ENCODE measurements around the gene FAM181A. TPM values are rescaled to one million over a fixed set of nuclear protein-coding genes. Genes with fewer than 3 reads are reported as not detected.

The FAM181A gene
- not detected for total RNA-seq
- not detected for polyA plus RNA-seq

DNA sequence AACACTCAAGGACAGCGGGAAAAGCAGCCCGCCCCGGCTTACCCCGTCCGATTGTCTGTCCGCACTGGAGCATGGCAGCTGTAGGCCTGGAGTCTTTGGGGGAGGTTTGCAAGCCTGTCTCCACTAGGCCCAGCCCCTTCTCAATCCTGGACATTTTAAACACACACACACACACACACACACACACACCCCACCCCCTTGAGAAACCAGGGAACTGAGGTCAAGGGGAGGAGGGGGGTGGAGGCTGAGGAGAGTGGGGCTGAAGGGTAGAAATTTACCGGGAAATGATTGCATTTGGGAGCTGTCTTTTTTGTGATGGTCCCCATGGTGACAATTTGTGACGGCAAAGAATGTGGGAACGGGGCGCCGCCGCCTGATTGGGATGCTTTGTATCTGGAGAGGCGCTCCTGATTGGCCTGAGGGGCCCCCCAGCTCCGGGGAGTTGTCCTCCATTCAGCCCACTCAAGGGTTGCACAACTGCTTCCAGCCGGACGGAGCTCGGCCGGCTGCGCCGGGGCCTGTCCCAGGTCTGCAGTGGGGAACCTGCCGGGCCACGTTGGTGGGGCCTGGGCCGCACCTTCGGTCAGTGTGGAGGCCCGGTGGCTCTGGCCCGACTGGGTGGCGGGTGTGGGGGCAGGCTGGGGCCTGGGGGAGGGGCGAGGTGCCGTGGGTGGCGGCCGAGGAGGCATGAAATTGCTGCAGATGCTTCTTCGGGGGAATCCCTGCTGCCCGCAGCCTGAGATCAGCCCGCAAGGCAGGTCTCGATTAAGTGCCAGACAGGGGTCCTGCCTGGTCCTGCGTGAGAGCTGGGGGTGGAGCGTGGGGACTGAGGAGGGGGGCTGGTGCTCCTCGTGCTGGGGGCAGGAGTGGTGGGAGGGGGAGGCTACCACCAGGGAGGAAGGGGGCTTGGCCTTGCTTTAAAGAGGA is at the start of gene FAM181A:
Gene FAM181A (plus strand): TSS at position 472 of the 927 bp plus-strand sequence. CDS start 942 bp downstream, outside the sequence.
- Mint-ChIP-seq H3K9me3 (no peaks in the 10 kb centered on the region), H3K4me1 (no peaks in the 10 kb centered on the region), H3K27ac (peak within 1 kb of the TSS in 1 of 8 donors; percentile 47), H3K36me3 (peaks cover 0 to 9% (median 0%) of the 10 kb centered on the region in 3 donors), H3K4me3 (no peak within 1 kb of the TSS), H3K27me3 (no peaks in the 10 kb centered on the region)
- DNase-seq = no peak
- no peak within 1 kb of the TSS for H3K4me3 ChIP-seq (ENCODE audit: low read length)
- H3K36me3 ChIP-seq (ENCODE audit: insufficient read depth, low read length) = no peaks in the 10 kb centered on the region
- ChIA-PET CTCF (interaction anchor here (1.3 kb wide), 1 partner anchor 12 kb away, joined by 4 read pairs; no protein-coding TSS in a partner anchor), POLR2A (no interaction called here)
- H3K27ac ChIP-seq (ENCODE audit: low read depth, low read length) = no peak within 1 kb of the TSS
- no peaks in the 10 kb centered on the region for H3K27me3 ChIP-seq (ENCODE audit: insufficient read depth, low read length, poor library complexity, severe bottlenecking)
- H3K9me3 ChIP-seq (ENCODE audit: low read length) = no peaks in the 10 kb centered on the region
- H3K4me1 ChIP-seq (ENCODE audit: insufficient read depth, low read length) = no peaks in the 10 kb centered on the region

DNA sequence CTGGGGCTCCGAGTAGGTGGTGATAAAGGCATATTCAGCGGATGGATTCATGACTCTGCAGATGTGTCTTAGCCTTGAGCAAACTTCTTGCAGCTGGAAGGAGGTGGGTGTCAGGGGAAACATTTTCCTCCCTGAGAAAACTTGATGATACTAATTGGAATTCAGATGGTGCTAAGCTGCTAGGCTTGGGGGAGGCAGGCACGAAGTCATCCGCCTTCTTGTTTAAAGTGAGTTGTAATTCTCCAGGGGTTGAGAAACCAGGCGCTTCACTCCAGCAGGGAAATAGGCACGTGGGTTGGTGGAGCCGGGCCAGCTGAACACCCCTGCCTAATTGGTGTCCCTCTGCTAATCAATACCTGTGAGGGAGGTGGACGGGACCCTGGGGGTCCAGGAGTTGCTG is 48.9 kb upstream of the FAM181A start:
- no peak overlapping the region for H3K4me3 ChIP-seq (ENCODE audit: low read length)
- no peaks in the 10 kb centered on the region for H3K27me3 ChIP-seq (ENCODE audit: insufficient read depth, low read length, poor library complexity, severe bottlenecking)
- Mint-ChIP-seq H3K27me3 (peaks cover 26 to 38% of the 10 kb centered on the region in 2 donors), H3K36me3 (peaks cover 0 to 6% (median 0%) of the 10 kb centered on the region in 3 donors), H3K4me3 (no peak overlapping the region), H3K4me1 (peaks cover 0 to 5% (median 3%) of the 10 kb centered on the region in 3 donors), H3K27ac (peak overlapping the region in 1 of 8 donors; percentile 73), H3K9me3 (peaks cover 0 to 9% (median 2%) of the 10 kb centered on the region in 5 donors)
- no peaks in the 10 kb centered on the region for H3K4me1 ChIP-seq (ENCODE audit: insufficient read depth, low read length)
- DNase-seq = no peak
- ChIA-PET POLR2A (no interaction called here), CTCF (no interaction called here)
- H3K27ac ChIP-seq (ENCODE audit: low read depth, low read length) = no peak overlapping the region
- H3K36me3 ChIP-seq (ENCODE audit: insufficient read depth, low read length) = no peaks in the 10 kb centered on the region
- no peaks in the 10 kb centered on the region for H3K9me3 ChIP-seq (ENCODE audit: low read length)

DNA sequence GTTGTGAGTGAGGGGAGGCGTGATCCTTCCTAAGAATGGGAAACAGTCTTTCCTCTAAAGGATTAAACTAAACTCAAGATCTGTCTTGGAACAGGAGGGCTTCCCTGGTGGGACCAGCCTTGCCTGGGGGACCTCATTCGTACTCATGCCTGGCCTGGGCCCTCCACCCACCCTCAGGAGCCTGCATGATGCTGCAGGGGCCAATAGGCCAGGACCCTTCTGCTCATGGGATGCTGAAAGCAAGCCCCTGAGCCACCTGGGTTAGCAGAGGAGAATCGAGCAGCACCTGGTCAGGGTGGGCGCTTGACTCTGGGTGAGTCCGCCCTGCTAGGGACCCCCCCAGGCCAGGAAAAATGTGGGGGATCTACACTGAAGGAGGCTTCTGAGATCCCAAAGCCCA is 48.3 kb upstream of the FAM181A start:
- peaks cover 0 to 6% (median 0%) of the 10 kb centered on the region in 3 donors for H3K36me3 Mint-ChIP-seq
- H3K4me1 Mint-ChIP-seq = peaks cover 0 to 5% (median 3%) of the 10 kb centered on the region in 3 donors
- POLR2A ChIA-PET = no interaction called here
- no peaks in the 10 kb centered on the region for H3K9me3 ChIP-seq (ENCODE audit: low read length)
- H3K27ac Mint-ChIP-seq = no peak overlapping the region
- no peak overlapping the region for H3K4me3 ChIP-seq (ENCODE audit: low read length)
- no peak overlapping the region for H3K27ac ChIP-seq (ENCODE audit: low read depth, low read length)
- no peaks in the 10 kb centered on the region for H3K27me3 ChIP-seq (ENCODE audit: insufficient read depth, low read length, poor library complexity, severe bottlenecking)
- no peaks in the 10 kb centered on the region for H3K4me1 ChIP-seq (ENCODE audit: insufficient read depth, low read length)
- H3K27me3 Mint-ChIP-seq = peaks cover 21 to 34% of the 10 kb centered on the region in 2 donors
- CTCF ChIA-PET = no interaction called here
- no peaks in the 10 kb centered on the region for H3K36me3 ChIP-seq (ENCODE audit: insufficient read depth, low read length)
- H3K4me3 Mint-ChIP-seq = no peak overlapping the region
- no peak for DNase-seq
- peaks cover 0 to 9% (median 2%) of the 10 kb centered on the region in 5 donors for H3K9me3 Mint-ChIP-seq

GRCh38 chr14:93879362-93879983 is 47.7 kb upstream of the FAM181A start:
- H3K36me3 ChIP-seq (ENCODE audit: insufficient read depth, low read length) = no peaks in the 10 kb centered on the region
- CTCF ChIA-PET = no interaction called here
- H3K4me1 ChIP-seq (ENCODE audit: insufficient read depth, low read length) = no peaks in the 10 kb centered on the region
- Mint-ChIP-seq H3K27me3 (peaks cover 18 to 28% of the 10 kb centered on the region in 2 donors), H3K4me1 (peaks cover 0 to 5% (median 3%) of the 10 kb centered on the region in 3 donors), H3K36me3 (peaks cover 0 to 6% (median 0%) of the 10 kb centered on the region in 3 donors), H3K4me3 (no peak overlapping the region), H3K27ac (no peak overlapping the region), H3K9me3 (peaks cover 0 to 9% (median 2%) of the 10 kb centered on the region in 5 donors)
- POLR2A ChIA-PET = no interaction called here
- H3K9me3 ChIP-seq (ENCODE audit: low read length) = no peaks in the 10 kb centered on the region
- H3K27me3 ChIP-seq (ENCODE audit: insufficient read depth, low read length, poor library complexity, severe bottlenecking) = no peaks in the 10 kb centered on the region
- H3K27ac ChIP-seq (ENCODE audit: low read depth, low read length) = no peak overlapping the region
- DNase-seq = no peak
- H3K4me3 ChIP-seq (ENCODE audit: low read length) = no peak overlapping the region

DNA sequence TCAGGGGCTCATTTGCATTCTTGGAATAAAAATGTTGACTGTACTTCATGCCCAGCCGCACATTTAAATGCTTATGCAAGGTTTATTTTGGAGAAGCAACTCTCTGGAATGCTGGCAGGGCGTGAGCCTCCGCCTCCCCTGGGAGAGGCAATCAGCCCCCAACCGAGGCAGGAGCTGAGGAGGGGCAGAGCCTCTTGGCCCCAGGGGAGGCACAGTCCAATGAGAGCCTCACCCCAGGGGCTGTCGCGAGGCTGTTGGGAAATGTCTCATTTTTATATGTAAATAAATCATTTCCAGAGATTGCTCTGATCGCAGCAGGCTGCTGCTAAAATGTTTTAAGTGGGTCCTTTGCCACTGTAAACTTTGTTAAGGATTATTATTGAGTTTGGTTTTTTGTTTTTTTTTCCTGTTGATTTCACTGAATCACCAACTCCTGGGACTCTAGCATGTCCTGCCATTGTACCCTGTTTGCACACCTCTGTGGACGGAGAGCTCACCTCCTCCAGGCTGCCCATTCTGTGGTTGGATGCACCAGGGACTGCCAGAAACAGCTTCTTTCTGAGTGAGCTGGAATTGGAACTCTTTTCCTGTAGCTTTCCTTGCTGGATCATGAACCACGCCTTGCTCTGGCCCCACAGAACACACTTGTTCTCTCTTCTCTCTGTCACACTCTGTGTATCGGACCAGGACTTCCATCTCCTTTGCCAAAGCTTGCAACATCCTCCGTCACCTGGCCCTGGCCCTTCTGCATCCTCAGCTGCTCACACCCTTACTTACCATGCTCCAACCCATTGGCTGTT is 46.9 kb upstream of the FAM181A start:
- H3K27ac Mint-ChIP-seq = no peak overlapping the region
- H3K4me1 ChIP-seq (ENCODE audit: insufficient read depth, low read length) = no peaks in the 10 kb centered on the region
- H3K27me3 ChIP-seq (ENCODE audit: insufficient read depth, low read length, poor library complexity, severe bottlenecking) = no peaks in the 10 kb centered on the region
- H3K36me3 Mint-ChIP-seq = peaks cover 0 to 6% (median 0%) of the 10 kb centered on the region in 3 donors
- H3K27me3 Mint-ChIP-seq = peaks cover 24 to 28% of the 10 kb centered on the region in 2 donors
- no peak overlapping the region for H3K4me3 ChIP-seq (ENCODE audit: low read length)
- no peak overlapping the region for H3K27ac ChIP-seq (ENCODE audit: low read depth, low read length)
- H3K4me1 Mint-ChIP-seq = peaks cover 6 to 12% (median 9%) of the 10 kb centered on the region in 3 donors
- no peaks in the 10 kb centered on the region for H3K36me3 ChIP-seq (ENCODE audit: insufficient read depth, low read length)
- POLR2A ChIA-PET = no interaction called here
- H3K9me3 ChIP-seq (ENCODE audit: low read length) = no peaks in the 10 kb centered on the region
- DNase-seq = no peak
- no peak overlapping the region for H3K4me3 Mint-ChIP-seq
- peaks cover 0 to 12% (median 2%) of the 10 kb centered on the region in 5 donors for H3K9me3 Mint-ChIP-seq
- CTCF ChIA-PET = no interaction called here

DNA sequence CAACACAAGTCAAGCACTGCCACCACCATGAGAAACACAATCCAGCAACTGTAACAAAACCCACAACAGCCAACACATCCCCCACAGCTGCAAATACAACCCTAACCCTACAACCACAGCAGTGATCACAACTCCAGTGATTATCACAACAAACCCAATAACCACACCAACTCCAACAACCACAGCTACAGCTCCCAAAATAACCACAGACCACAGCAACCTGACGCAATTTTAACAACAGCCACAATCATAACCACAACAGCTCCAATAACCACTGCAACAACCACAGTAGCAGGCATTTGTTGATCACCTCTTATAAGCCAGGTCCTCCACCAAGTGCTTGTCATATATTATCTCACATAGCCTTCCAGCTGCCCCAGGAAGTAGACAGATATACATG is 42.2 kb upstream of the FAM181A start:
- Histone ChIP-seq H3K36me3 (ENCODE audit: insufficient read depth, low read length) (no peaks in the 10 kb centered on the region), H3K27me3 (ENCODE audit: insufficient read depth, low read length, poor library complexity, severe bottlenecking) (no peaks in the 10 kb centered on the region), H3K4me3 (ENCODE audit: low read length) (no peak overlapping the region), H3K4me1 (ENCODE audit: insufficient read depth, low read length) (no peaks in the 10 kb centered on the region), H3K27ac (ENCODE audit: low read depth, low read length) (no peak overlapping the region), H3K9me3 (ENCODE audit: low read length) (no peaks in the 10 kb centered on the region)
- H3K4me1 Mint-ChIP-seq = peaks cover 6 to 7% (median 6%) of the 10 kb centered on the region in 3 donors
- DNase-seq = no peak
- POLR2A ChIA-PET = no interaction called here
- H3K27me3 Mint-ChIP-seq = peaks cover 17 to 29% of the 10 kb centered on the region in 2 donors
- H3K36me3 Mint-ChIP-seq = peaks cover 0 to 6% (median 0%) of the 10 kb centered on the region in 3 donors
- H3K9me3 Mint-ChIP-seq = peaks cover 4 to 16% (median 9%) of the 10 kb centered on the region in 5 donors
- H3K27ac Mint-ChIP-seq = peak overlapping the region in 2 of 8 donors; percentile 1 to 21
- H3K4me3 Mint-ChIP-seq = no peak overlapping the region
- CTCF ChIA-PET = no interaction called here

- H3K27me3 ChIP-seq (ENCODE audit: insufficient read depth, low read length, poor library complexity, severe bottlenecking) = no peaks in the 10 kb centered on the region
- Mint-ChIP-seq H3K27me3 (peaks cover 18 to 45% of the 10 kb centered on the region in 2 donors), H3K9me3 (peaks cover 2 to 10% (median 6%) of the 10 kb centered on the region in 5 donors), H3K36me3 (no peaks in the 10 kb centered on the region), H3K27ac (no peak overlapping the region), H3K4me3 (no peak overlapping the region), H3K4me1 (peaks cover 6 to 7% (median 6%) of the 10 kb centered on the region in 3 donors)
- H3K27ac ChIP-seq (ENCODE audit: low read depth, low read length) = no peak overlapping the region
- no peaks in the 10 kb centered on the region for H3K36me3 ChIP-seq (ENCODE audit: insufficient read depth, low read length)
- POLR2A ChIA-PET = no interaction called here
- CTCF ChIA-PET = no interaction called here
- no peak overlapping the region for H3K4me3 ChIP-seq (ENCODE audit: low read length)
- H3K9me3 ChIP-seq (ENCODE audit: low read length) = no peaks in the 10 kb centered on the region
- no peak for DNase-seq
- no peaks in the 10 kb centered on the region for H3K4me1 ChIP-seq (ENCODE audit: insufficient read depth, low read length)
Observed at GRCh38 chr14:93888995-93889394, 38.1 kb upstream of the FAM181A start.
